Endothelial cell of umbilical vein (primary cell): ENCODE results near the gene DPYD. TPM values are rescaled to one million over a fixed set of nuclear protein-coding genes. Genes with fewer than 3 reads are reported as not detected.

Experiments used
- BruUV-seq: library from RNA; stranded (reverse); fragments of 400-500 nt; replicated peaks from 2 replicates; lab custom pipeline; 2021; lab: Mats Ljungman, UMichigan
- CTCF ChIA-PET: fragments of 300-600, 350-600 bp; sonication (Branson Sonifier 250); formaldehyde crosslinking; loops from one replicate; lab custom pipeline; 2021; ENCODE audit warnings: antibody characterized with exemption, inconsistent platforms; lab: Charles Lee
- POLR2A ChIA-PET: fragments of 300-600, 350-600 bp; sonication (Branson Sonifier 250); formaldehyde crosslinking; loops from one replicate; lab custom pipeline; 2021; ENCODE audit warnings: antibody characterized with exemption, inconsistent platforms; lab: Charles Lee
- DNase-seq: peaks from one replicate; pipeline ENCODE4 v3.0.0-alpha.2; 2011; ENCODE audit warnings: low read depth, low spot score
- FAIRE-seq: peaks from 2 replicates; lab custom pipeline; 2011; peaks lifted over from hg19 to GRCh38; lab: Jason Lieb, UNC
- H2AFZ ChIP-seq: 2 replicates; pipeline ENCODE4 v1.6.0; 2012; ENCODE audit warnings: low read depth, low read length, control low read depth, inconsistent platforms
- H3K27ac ChIP-seq: 2 replicates; pipeline ENCODE4 v1.5.1; 2011; ENCODE audit warnings: low read depth, mild to moderate bottlenecking, control low read depth, low read length, moderate library complexity; ENCODE audit not compliant: insufficient read depth
- H3K27me3 ChIP-seq, 2 experiments: 2 replicates each; pipeline versions ENCODE4 v1.6.0 to v1.6.1; 2011; ENCODE audit warnings: low read length in 2 of 2, mixed read lengths in 1 of 2; ENCODE audit not compliant: control insufficient read depth in 2 of 2, insufficient read depth in 2 of 2
- H3K36me3 ChIP-seq, 2 experiments: 2 replicates in 1 of 2; 3 replicates in 1 of 2; pipeline ENCODE4 v1.5.1; 2011; ENCODE audit warnings: low read length in 2 of 2, mild to moderate bottlenecking in 1 of 2, moderate library complexity in 1 of 2; ENCODE audit not compliant: control insufficient read depth in 2 of 2, insufficient read depth in 2 of 2; ENCODE audit errors: extremely low read depth in 1 of 2
- H3K4me1 ChIP-seq: 3 replicates; pipeline ENCODE4 v1.5.1; 2011; ENCODE audit warnings: mild to moderate bottlenecking, low read length; ENCODE audit not compliant: control insufficient read depth, insufficient read depth; ENCODE audit errors: extremely low read depth
- H3K4me2 ChIP-seq: 2 replicates; pipeline ENCODE4 v1.6.1; 2011; ENCODE audit warnings: low read length, control low read depth, mixed read lengths; ENCODE audit not compliant: insufficient read depth
- H3K4me3 ChIP-seq, 3 experiments: fragments of 200-600 bp in 1 of 3; sonication (generic), shearing (Covaris generic) in 1 of 3; replicated peaks in 1 of 3; 2 replicates each; pipeline ENCODE4 v1.5.1; 2011 to 2016; ENCODE audit warnings: control low read depth in 3 of 3, low read length in 3 of 3, mild to moderate bottlenecking in 2 of 3, inconsistent platforms in 1 of 3, low read depth in 1 of 3, moderate library complexity in 1 of 3; ENCODE audit not compliant: insufficient read depth in 1 of 3
- H3K79me2 ChIP-seq: 2 replicates; pipeline ENCODE4 v1.6.0; 2012; ENCODE audit warnings: low read length, inconsistent platforms; ENCODE audit not compliant: control insufficient read depth, insufficient read depth
- H3K9ac ChIP-seq: replicated peaks from 2 replicates; pipeline ENCODE3; 2011; ENCODE audit warnings: low read length, control low read depth; ENCODE audit not compliant: insufficient read depth; ENCODE audit errors: extremely low read depth
- H3K9me1 ChIP-seq: replicated peaks from 3 replicates; pipeline ENCODE4 v1.6.0; 2011; ENCODE audit warnings: mild to moderate bottlenecking, low read length; ENCODE audit not compliant: control insufficient read depth, insufficient read depth; ENCODE audit errors: extremely low read depth
- H3K9me3 ChIP-seq: replicated peaks from 2 replicates; pipeline ENCODE4 v1.5.1; 2012; ENCODE audit warnings: low read length, inconsistent platforms; ENCODE audit not compliant: control insufficient read depth, insufficient read depth
- H4K20me1 ChIP-seq: replicated peaks from 2 replicates; pipeline ENCODE3; 2011; ENCODE audit warnings: mild to moderate bottlenecking, low read length; ENCODE audit not compliant: control insufficient read depth, insufficient read depth; ENCODE audit errors: extremely low read depth
- EZH2 ChIP-seq: IDR thresholded peaks from 2 replicates; pipeline ENCODE4 v1.6.1; 2012; ENCODE audit warnings: borderline replicate concordance, low read depth, mild to moderate bottlenecking, moderate library complexity, low read length, inconsistent platforms; ENCODE audit not compliant: severe bottlenecking
- FOS ChIP-seq: IDR thresholded peaks from 2 replicates; pipeline ENCODE4 v1.6.1; 2011; ENCODE audit warnings: mild to moderate bottlenecking, low read length, moderate library complexity, borderline replicate concordance; ENCODE audit not compliant: insufficient read depth
- GATA2 ChIP-seq: IDR thresholded peaks from 2 replicates; pipeline ENCODE4 v1.7.0; 2011; ENCODE audit warnings: low read depth, mild to moderate bottlenecking, moderate library complexity, mixed read lengths, low read length; ENCODE audit not compliant: insufficient read length, insufficient read depth
- JUN ChIP-seq: IDR thresholded peaks from 2 replicates; pipeline ENCODE4 v1.6.1; 2011; ENCODE audit warnings: borderline replicate concordance, low read depth; ENCODE audit not compliant: insufficient read length, insufficient read depth
- MYC ChIP-seq: IDR thresholded peaks from one replicate; pipeline ENCODE4 v1.6.1; 2011; ENCODE audit warnings: mild to moderate bottlenecking, low read depth, low read length
- POLR2A ChIP-seq: IDR thresholded peaks from 2 replicates; pipeline ENCODE4 v1.6.1; 2012; ENCODE audit warnings: low read depth, mild to moderate bottlenecking, control low read depth, low read length
- POLR2AphosphoS5 ChIP-seq: IDR thresholded peaks from 2 replicates; pipeline ENCODE4 v1.6.1; 2012; ENCODE audit warnings: low read depth, mild to moderate bottlenecking, control low read depth, low read length, moderate library complexity; ENCODE audit not compliant: insufficient read depth
- dilution Hi-C: fragments of 300-500 bp; cut with MboI; formaldehyde crosslinking; loops from one replicate; pipeline ENCODE4 v1.15.0; 2019; ENCODE audit warnings: low sequenced_read_pairs; ENCODE audit not compliant: extremely low pct_ligation_motif_present
- intact Hi-C: fragments of 100-400 bp; cut with micrococcal nuclease; formaldehyde crosslinking; loops from one replicate; pipeline ENCODE4 v1.10.0; 2022
- polyA plus RNA-seq, 4 experiments: library from polyadenylated mRNA; depleted of rRNA in 3 of 4; stranded (reverse) in 3 of 4; unstranded in 1 of 4; fragments of >200 nt; gene quantifications; 2 replicates each; pipeline versions ENCODE4 v1.2.1 to v1.2.3, GENCODE V29; 2011 to 2012; ENCODE audit warnings: missing spikeins in 1 of 4
- total RNA-seq: library from RNA; stranded (reverse); gene quantifications from 2 replicates; pipeline ENCODE4 v1.2.3, GENCODE V29; 2021
- TF ChIP-seq, protein P1 (sequence below): IDR thresholded peaks from 2 replicates; pipeline ENCODE4 v1.6.1; 2011; ENCODE audit not compliant: insufficient read depth, insufficient read length
- TF ChIP-seq, protein P2 (sequence below), 2 donors: IDR thresholded peaks; 1 replicate in 1 of 2; 2 replicates in 1 of 2; pipeline ENCODE4 v1.5.1; 2011; ENCODE audit warnings: low read length in 2 of 2, mild to moderate bottlenecking in 2 of 2, moderate library complexity in 2 of 2, control low read depth in 1 of 2, inconsistent platforms in 1 of 2, low read depth in 1 of 2; ENCODE audit not compliant: insufficient read depth in 1 of 2; ENCODE audit errors: extremely low read depth in 1 of 2

The DPYD gene
- total and polyA plus RNA-seq, 2 donors (not counting 3 experiments of a cell fraction or from before 2014, with no cell fraction given): 4.6 to 15.1 TPM

DNA sequence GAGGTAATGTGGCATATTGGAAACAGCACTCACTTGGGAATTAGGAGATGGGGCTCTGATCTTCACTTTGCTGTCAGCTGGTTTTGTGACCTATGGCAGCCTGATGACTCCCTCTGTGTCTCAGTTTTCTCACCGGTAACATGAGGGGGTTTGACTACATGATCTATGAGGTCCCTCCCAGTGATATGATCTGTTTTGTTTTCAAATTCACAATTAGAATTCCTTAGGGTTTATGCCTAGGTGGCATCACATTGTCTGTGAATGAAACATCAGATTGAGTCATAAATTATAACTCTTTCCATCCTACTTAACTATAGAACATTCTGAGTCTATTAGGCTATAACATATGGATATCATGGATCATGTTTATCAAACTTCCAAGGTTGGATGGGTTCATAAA lies 812.7 kb downstream of the DPYD start:
- ChIA-PET POLR2A (no interaction called here), CTCF (interaction anchor here (1.1 kb wide), 1 partner anchor 30 kb away, joined by 3 read pairs; no protein-coding TSS in a partner anchor)
- Histone ChIP-seq H3K4me2 (no peak overlapping the region), H3K4me1 (no peaks in the 10 kb centered on the region), H3K27ac (no peak overlapping the region), H3K9ac (no peak overlapping the region), H3K4me3 (no peak overlapping the region), H4K20me1 (no peaks in the 10 kb centered on the region), H3K79me2 (no peaks in the 10 kb centered on the region), H3K27me3 (no peaks in the 10 kb centered on the region), H3K9me1 (no peaks in the 10 kb centered on the region), H3K36me3 (no peaks in the 10 kb centered on the region), H2AFZ (no peak overlapping the region), H3K9me3 (no peaks in the 10 kb centered on the region)
- DNase-seq (no peak), FAIRE-seq (no peak)
- intact Hi-C loops: no loop called here
- BruUV-seq: no TSS peak
- TF ChIP-seq POLR2AphosphoS5 (no peak), JUN (no peak), EZH2 (no peak), GATA2 (no peak), MYC (no peak), POLR2A (no peak), FOS (no peak)
- TF ChIP-seq, protein P1, sequence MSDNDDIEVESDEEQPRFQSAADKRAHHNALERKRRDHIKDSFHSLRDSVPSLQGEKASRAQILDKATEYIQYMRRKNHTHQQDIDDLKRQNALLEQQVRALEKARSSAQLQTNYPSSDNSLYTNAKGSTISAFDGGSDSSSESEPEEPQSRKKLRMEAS: no peak
- TF ChIP-seq, protein P2, sequence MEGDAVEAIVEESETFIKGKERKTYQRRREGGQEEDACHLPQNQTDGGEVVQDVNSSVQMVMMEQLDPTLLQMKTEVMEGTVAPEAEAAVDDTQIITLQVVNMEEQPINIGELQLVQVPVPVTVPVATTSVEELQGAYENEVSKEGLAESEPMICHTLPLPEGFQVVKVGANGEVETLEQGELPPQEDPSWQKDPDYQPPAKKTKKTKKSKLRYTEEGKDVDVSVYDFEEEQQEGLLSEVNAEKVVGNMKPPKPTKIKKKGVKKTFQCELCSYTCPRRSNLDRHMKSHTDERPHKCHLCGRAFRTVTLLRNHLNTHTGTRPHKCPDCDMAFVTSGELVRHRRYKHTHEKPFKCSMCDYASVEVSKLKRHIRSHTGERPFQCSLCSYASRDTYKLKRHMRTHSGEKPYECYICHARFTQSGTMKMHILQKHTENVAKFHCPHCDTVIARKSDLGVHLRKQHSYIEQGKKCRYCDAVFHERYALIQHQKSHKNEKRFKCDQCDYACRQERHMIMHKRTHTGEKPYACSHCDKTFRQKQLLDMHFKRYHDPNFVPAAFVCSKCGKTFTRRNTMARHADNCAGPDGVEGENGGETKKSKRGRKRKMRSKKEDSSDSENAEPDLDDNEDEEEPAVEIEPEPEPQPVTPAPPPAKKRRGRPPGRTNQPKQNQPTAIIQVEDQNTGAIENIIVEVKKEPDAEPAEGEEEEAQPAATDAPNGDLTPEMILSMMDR (IDR thresholded peaks at IDR 0.05; ENCODE audit: extremely low read depth in 1 of 2, insufficient read depth in 1 of 2, low read depth in 1 of 2, low read length in 2 of 2): no peak
- dilution Hi-C loops: no loop called here
